Measurements from ENCODE around the gene MPG. TPM values are rescaled to one million over a fixed set of nuclear protein-coding genes. Genes with fewer than 3 reads are reported as not detected.

Gene MPG
- polyA plus RNA-seq, 3 donors, result 32.5 to 86.9 (median 70.6) TPM

GRCh38 chr16:96935-97381 lies 18.9 kb downstream of the MPG start:
- Mint-ChIP-seq H3K27me3 (ENCODE audit: low read depth in 3 of 3) (peaks cover 0 to 4% (median 0%) of the 10 kb centered on the region in 3 donors), H3K9me3 (peaks cover 0 to 2% (median 0%) of the 10 kb centered on the region in 7 donors), H3K4me3 (no peak overlapping the region), H3K27ac (no peak overlapping the region), H3K36me3 (peaks cover 36 to 50% of the 10 kb centered on the region in 2 donors), H3K4me1 (peaks cover 7% of the 10 kb centered on the region)
- peaks cover 0 to 10% of the 10 kb centered on the region in 2 donors for H3K36me3 ChIP-seq (replicated peaks in 1 of 2; ENCODE audit: control insufficient read depth in 1 of 2, insufficient read depth in 2 of 2, low read length in 2 of 2)
- no peaks in the 10 kb centered on the region for H3K9me3 ChIP-seq (replicated peaks in 1 of 2; ENCODE audit: control insufficient read depth in 1 of 2, insufficient read depth in 1 of 2, low read length in 2 of 2)
- H3K4me2 ChIP-seq (replicated peaks; ENCODE audit: extremely low read depth, low read length, poor library complexity, severe bottlenecking), result no peak overlapping the region
- no peaks in the 10 kb centered on the region for H3K4me1 ChIP-seq (ENCODE audit: control insufficient read depth in 1 of 2, insufficient read depth in 2 of 2, low read length in 2 of 2)
- no peak overlapping the region for H3K27ac ChIP-seq (ENCODE audit: low read depth in 1 of 2, low read length in 2 of 2)
- no peak overlapping the region for H3K4me3 ChIP-seq (replicated peaks in 1 of 3; ENCODE audit: low read depth in 2 of 3, low read length in 3 of 3)
- no peaks in the 10 kb centered on the region for H3K79me2 ChIP-seq (ENCODE audit: insufficient read depth, low read length)
- H3K9ac ChIP-seq (ENCODE audit: insufficient read depth, low read length, poor library complexity, severe bottlenecking), result no peak overlapping the region
- peak; percentile 98 for TF ChIP-seq CTCF (IDR thresholded peaks at IDR 0.05)
- H3K27me3 ChIP-seq (ENCODE audit: control insufficient read depth in 2 of 2, insufficient read depth in 2 of 2, low read length in 2 of 2), result no peaks in the 10 kb centered on the region
- intact Hi-C loops (cut with micrococcal nuclease), result loop anchor here (1.0 kb wide), 1 partner anchor 32 kb away; no protein-coding TSS in a partner anchor
- no peaks in the 10 kb centered on the region for H4K20me1 ChIP-seq (ENCODE audit: insufficient read depth, low read length)
- 7% methylated on average over 10 of the region's 11 CpGs for WGBS (ENCODE audit: insufficient coverage)
- no peak overlapping the region for H2AFZ ChIP-seq (ENCODE audit: insufficient read depth, low read depth, low read length, poor library complexity, severe bottlenecking)
- peak; percentile 90 to 92 (median 90) for DNase-seq

GRCh38 chr16:97822-98221 lies 19.8 kb downstream of the MPG start:
- H3K27ac Mint-ChIP-seq, result peak overlapping the region in 3 of 7 donors; percentile 5 to 76 (median 56)
- peaks cover 7% of the 10 kb centered on the region for H3K4me1 Mint-ChIP-seq
- no peak for DNase-seq
- WGBS (ENCODE audit: insufficient coverage), result 99% methylated on average over 8 of the region's 8 CpGs
- Histone ChIP-seq H2AFZ (ENCODE audit: insufficient read depth, low read depth, low read length, poor library complexity, severe bottlenecking) (no peak overlapping the region), H3K36me3 (replicated peaks in 1 of 2; ENCODE audit: control insufficient read depth in 1 of 2, insufficient read depth in 2 of 2, low read length in 2 of 2) (peaks cover 0 to 10% of the 10 kb centered on the region in 2 donors), H3K27ac (ENCODE audit: low read depth in 1 of 2, low read length in 2 of 2) (no peak overlapping the region), H4K20me1 (ENCODE audit: insufficient read depth, low read length) (no peaks in the 10 kb centered on the region), H3K4me2 (replicated peaks; ENCODE audit: extremely low read depth, low read length, poor library complexity, severe bottlenecking) (no peak overlapping the region), H3K9ac (ENCODE audit: insufficient read depth, low read length, poor library complexity, severe bottlenecking) (no peak overlapping the region), H3K27me3 (ENCODE audit: control insufficient read depth in 2 of 2, insufficient read depth in 2 of 2, low read length in 2 of 2) (no peaks in the 10 kb centered on the region), H3K4me1 (ENCODE audit: control insufficient read depth in 1 of 2, insufficient read depth in 2 of 2, low read length in 2 of 2) (no peaks in the 10 kb centered on the region), H3K9me3 (replicated peaks in 1 of 2; ENCODE audit: control insufficient read depth in 1 of 2, insufficient read depth in 1 of 2, low read length in 2 of 2) (no peaks in the 10 kb centered on the region), H3K79me2 (ENCODE audit: insufficient read depth, low read length) (no peaks in the 10 kb centered on the region), H3K4me3 (replicated peaks in 1 of 3; ENCODE audit: low read depth in 2 of 3, low read length in 3 of 3) (no peak overlapping the region)
- H3K4me3 Mint-ChIP-seq, result no peak overlapping the region
- peaks cover 35 to 53% of the 10 kb centered on the region in 2 donors for H3K36me3 Mint-ChIP-seq
- peaks cover 0 to 2% (median 0%) of the 10 kb centered on the region in 3 donors for H3K27me3 Mint-ChIP-seq (ENCODE audit: low read depth in 3 of 3)
- H3K9me3 Mint-ChIP-seq, result peaks cover 0 to 2% (median 0%) of the 10 kb centered on the region in 7 donors
- TF ChIP-seq CTCF (IDR thresholded peaks at IDR 0.05), result no peak
- intact Hi-C loops (cut with micrococcal nuclease), result loop anchor here (1.0 kb wide), 1 partner anchor 33 kb away; no protein-coding TSS in a partner anchor
